Mononuclear cell (primary cell): ENCODE data around the gene DDX10. TPM values are rescaled to one million over a fixed set of nuclear protein-coding genes. Genes with fewer than 3 reads are reported as not detected.

Source experiments
- H3K27me3 ChIP-seq: 2 replicates; pipeline ENCODE4 v1.6.0; 2011; ENCODE audit warnings: low read length, control low read depth; ENCODE audit not compliant: insufficient read depth
- H3K4me1 ChIP-seq: 2 replicates; pipeline ENCODE4 v1.5.1; 2011; ENCODE audit warnings: mild to moderate bottlenecking, low read length, control low read depth; ENCODE audit not compliant: insufficient read depth
- H3K4me3 ChIP-seq: 2 replicates; pipeline ENCODE4 v1.5.1; 2011; ENCODE audit warnings: mild to moderate bottlenecking, low read length, moderate library complexity
- H3K9me3 ChIP-seq: 2 replicates; pipeline ENCODE4 v1.5.1; 2011; ENCODE audit warnings: low read depth, mild to moderate bottlenecking, control low read depth, low read length
- total RNA-seq: library from RNA; depleted of rRNA; stranded (reverse); fragments of >200 nt; gene quantifications from one replicate; pipeline ENCODE4 v1.2.3, GENCODE V29; 2012

DDX10 gene
- total RNA-seq, 1 donor, result 8.5 TPM

DNA sequence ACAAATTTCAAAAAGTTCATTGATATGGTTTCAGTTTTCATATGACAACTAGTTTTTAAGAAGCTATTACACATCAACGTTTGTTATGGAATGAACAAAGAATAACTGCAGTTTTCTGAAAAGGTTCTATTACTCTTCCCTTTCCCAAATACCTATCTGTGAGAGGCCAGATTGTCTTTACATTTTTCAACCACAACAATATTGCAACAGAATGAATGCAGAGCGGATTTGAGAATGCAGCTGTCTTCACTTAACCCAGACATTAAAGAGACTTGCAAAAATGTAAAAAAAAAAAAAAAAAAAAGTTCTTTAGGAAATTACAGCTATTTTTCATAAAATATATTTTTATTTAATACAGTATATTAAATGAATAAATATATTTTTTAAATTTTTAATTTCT lies 250.8 kb downstream of the DDX10 start:
- Histone ChIP-seq H3K27me3 (no peaks in the 10 kb centered on the region), H3K4me3 (no peak overlapping the region), H3K4me1 (no peaks in the 10 kb centered on the region), H3K9me3 (no peaks in the 10 kb centered on the region)

DNA sequence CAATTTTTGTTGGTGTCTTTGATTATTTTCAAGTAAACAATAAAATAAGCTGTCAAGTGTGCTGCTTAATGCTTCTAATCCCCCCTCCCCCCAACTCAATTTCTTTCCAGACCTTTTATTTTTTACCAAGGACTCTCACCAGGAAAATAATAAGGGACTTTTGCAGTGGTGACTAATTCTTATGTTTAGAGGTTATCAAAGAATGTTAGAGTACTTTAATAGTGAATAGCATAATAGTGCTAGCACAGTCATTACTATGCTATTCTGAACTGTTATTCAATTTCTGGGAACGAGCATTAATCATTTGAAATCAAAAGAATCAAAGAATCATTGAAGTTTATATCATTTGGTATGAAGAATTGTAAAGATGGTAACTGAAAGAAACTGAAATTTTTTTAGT lies 251.4 kb downstream of the DDX10 start:
- Histone ChIP-seq H3K27me3 (no peaks in the 10 kb centered on the region), H3K4me1 (no peaks in the 10 kb centered on the region), H3K4me3 (no peak overlapping the region), H3K9me3 (no peaks in the 10 kb centered on the region)

DNA sequence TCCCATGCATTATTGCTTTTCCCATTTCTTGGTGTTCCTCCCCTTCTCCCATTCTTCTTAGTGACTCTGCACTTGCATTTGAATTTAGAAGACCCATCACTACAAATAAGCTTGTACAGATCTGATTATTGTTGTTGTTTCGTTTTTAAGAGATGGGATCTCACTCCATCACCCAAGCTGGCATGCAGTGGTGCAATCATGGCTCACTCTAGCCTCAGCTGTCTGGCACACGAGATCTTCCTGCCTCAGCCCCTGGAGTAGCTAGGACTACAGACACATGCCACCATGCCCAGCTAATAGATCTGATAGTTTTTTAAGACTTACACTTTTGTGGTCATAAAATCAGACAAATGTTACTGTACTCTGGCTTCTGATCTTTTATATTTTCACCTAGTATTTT lies 252.1 kb downstream of the DDX10 start:
- Histone ChIP-seq H3K4me3 (no peak overlapping the region), H3K4me1 (no peaks in the 10 kb centered on the region), H3K27me3 (no peaks in the 10 kb centered on the region)

DNA sequence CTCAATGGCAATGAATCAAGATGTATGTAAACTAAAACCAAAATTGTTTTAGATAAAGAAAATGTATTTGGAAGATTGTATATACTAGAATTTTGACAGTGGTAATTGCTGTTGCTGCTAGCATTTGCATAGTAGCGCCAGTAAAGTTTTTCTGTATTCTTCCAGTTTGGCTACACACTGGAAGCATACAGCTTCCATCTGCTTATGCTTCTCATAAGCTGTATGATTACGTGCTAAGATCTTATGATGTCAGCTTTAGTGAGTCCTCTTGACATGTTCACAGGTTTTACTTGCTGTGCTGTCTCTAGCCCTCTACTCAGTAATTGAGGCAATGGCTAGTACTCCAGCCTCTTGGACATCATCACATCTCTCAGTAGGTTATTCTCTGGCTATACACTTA lies 256.3 kb downstream of the DDX10 start:
- H3K4me3 ChIP-seq, result no peak overlapping the region
- H3K27me3 ChIP-seq, result no peaks in the 10 kb centered on the region
- no peaks in the 10 kb centered on the region for H3K9me3 ChIP-seq
- no peaks in the 10 kb centered on the region for H3K4me1 ChIP-seq

More for the DNA sequence above, 252.1 kb downstream of the DDX10 start:
- no peaks in the 10 kb centered on the region for H3K9me3 ChIP-seq

DNA sequence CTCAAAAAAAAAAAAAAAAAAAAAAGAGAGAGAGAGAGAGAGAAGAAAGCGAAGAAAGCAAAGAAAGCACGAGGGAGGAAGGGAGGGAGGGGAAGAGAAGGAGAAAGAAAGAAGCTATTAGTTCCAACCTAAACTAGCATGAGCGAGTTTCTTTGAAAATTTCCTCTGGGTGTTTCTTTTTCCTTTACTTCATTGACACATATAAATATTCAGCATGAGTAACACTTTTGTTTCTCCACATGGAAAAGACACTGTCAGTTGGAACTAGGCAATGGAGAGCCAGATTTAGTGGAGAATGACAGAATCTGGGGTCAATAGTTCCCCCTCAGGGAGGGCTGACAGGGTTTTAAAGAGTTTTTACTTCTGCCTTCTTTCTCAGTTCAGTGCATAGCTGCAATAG lies 257.4 kb downstream of the DDX10 start:
- Histone ChIP-seq H3K4me3 (no peak overlapping the region), H3K9me3 (no peaks in the 10 kb centered on the region), H3K27me3 (no peaks in the 10 kb centered on the region), H3K4me1 (no peaks in the 10 kb centered on the region)

DNA sequence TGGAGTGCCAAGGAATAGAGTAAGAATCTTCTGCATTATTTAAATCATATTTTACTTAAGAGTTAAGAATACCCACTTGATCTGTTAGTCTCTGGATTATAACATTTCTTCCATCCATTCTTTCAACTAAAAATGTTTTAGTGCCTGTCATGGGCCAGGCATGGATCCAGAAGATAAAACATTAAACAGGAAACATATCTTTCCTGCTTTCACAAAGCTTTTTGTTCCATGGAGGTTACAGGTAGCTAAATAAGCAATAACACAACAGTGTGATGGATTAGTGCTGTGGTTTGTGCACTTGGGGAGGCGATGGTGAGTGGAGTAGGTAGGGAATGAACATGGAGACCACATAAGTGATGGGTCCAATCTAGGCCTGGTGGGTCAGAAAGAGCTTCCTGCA lies 258.5 kb downstream of the DDX10 start:
- no peak overlapping the region for H3K4me3 ChIP-seq
- no peaks in the 10 kb centered on the region for H3K9me3 ChIP-seq
- H3K4me1 ChIP-seq, result no peaks in the 10 kb centered on the region
- H3K27me3 ChIP-seq, result no peaks in the 10 kb centered on the region

DNA sequence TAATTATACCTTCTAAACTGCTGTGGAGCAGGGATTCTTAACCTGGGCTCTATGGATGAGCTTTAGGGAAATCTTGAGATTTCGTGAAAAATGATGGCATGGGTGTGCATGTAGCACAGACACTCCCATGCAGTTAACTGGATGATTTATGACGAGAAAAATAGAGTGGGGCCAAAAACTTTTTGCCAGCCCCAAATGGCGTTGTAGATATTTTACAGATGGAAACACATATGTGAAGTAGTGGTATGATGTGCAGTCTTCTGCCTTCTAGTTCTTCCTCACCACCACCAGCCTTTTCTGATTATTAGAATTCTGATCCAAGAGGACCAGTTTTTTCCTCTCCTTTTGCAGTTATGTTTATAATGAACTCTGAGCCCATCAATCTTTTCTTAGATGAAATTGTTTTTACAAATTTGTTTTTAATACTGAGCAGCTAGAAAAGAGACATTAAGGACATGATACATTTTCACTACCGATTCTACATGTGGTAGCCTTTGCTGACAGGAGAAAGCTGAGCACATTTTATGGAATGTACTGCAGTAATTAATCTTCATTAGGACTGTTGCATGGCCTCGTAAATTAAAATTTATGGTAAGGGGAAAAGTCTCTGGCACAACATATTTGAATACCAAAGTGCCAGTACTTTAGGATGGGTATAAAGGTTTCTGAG lies 261.4 kb downstream of the DDX10 start:
- H3K27me3 ChIP-seq, result no peaks in the 10 kb centered on the region
- no peaks in the 10 kb centered on the region for H3K9me3 ChIP-seq
- no peaks in the 10 kb centered on the region for H3K4me1 ChIP-seq
- no peak overlapping the region for H3K4me3 ChIP-seq

DNA sequence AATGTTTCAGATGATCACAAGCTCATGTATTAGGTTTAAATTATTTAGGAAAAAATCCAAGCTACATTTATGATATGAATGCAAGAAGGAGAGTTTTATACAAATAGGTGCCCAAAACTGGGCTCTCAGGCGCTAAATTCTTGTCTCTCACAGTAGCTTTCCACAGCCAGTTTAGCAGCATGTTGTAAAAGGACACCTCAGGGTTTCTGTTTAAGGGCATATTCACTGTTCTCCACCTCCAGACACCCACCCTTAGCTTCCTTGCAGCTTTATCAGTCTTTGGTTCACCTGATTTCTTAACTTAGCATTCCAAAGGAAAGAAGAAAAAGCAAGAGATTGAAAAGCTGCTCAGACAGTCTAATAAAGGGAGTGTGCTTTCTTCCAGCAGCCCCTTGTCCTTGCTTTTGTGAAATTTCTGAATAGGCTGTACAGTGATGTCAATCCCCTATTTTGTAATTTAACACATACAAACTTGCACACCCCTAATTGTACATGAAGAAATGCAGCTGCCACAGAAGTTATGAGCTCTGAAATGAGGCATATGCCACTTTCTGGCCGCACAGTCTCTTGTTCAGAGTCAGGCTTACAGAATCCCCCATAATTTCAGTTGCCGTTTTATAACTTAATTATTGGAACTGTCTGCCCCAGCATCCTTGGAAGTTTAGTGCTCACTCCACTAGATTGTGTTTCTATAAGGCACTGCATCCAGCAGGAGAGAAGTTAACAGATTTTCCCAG lies 262.1 kb downstream of the DDX10 start:
- Histone ChIP-seq H3K27me3 (no peaks in the 10 kb centered on the region), H3K9me3 (no peaks in the 10 kb centered on the region), H3K4me1 (no peaks in the 10 kb centered on the region), H3K4me3 (no peak overlapping the region)

DNA sequence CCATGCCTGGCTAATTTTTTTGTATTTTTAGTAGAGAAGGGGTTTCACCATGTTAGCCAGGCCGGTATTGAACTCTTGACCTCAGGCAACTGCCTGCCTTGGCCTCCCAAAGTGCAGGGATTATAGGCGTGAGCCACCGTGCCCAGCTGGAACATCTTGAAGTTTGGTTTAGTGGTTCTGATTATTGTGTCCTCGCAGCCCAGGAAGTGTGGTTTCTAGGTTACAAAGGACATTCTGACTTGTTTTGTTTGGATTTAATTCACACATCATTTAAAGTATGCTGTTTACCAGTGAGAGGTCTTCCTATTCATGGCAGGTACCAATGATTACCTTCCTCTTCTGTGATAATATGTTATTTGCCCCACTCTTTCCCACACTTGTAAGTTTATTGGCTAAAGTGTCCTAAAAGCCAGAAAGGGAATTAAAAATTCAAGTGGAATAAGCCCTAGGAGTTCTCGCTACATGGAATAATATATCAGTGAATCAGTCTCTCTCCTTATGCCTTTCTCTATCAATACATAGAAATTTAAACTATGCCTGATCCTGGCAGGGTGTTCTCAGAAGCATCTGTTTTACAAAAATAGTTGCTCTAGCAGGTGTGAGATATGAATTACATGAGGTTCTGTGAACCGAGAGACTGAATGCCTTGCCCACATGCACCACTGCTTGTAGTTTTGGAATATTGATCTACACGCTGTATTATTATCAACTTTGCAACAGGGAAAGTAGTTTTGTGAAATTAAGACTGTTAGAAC lies 263.1 kb downstream of the DDX10 start:
- Histone ChIP-seq H3K4me1 (no peaks in the 10 kb centered on the region), H3K9me3 (no peaks in the 10 kb centered on the region), H3K4me3 (no peak overlapping the region), H3K27me3 (no peaks in the 10 kb centered on the region)

DNA sequence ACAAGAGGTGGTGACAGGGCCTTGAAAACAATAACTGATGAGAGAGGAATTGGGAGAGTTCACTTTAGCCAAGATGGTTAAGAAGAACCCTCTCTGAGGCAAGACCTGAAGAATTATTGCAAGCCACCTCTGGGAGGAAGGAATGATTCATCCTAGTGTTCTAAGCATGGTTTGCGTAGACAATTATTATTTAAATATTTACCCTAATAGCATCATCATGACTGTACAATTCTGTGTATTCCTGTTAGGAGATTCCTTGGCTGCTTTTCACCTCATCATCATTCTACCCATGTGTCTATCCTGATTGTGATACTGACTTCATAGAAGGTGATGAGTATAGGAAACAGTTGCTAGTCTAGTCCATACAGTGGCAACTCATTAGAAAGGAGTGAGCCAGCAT lies 264.4 kb downstream of the DDX10 start:
- Histone ChIP-seq H3K4me3 (no peak overlapping the region), H3K9me3 (no peaks in the 10 kb centered on the region), H3K27me3 (no peaks in the 10 kb centered on the region), H3K4me1 (no peaks in the 10 kb centered on the region)

DNA sequence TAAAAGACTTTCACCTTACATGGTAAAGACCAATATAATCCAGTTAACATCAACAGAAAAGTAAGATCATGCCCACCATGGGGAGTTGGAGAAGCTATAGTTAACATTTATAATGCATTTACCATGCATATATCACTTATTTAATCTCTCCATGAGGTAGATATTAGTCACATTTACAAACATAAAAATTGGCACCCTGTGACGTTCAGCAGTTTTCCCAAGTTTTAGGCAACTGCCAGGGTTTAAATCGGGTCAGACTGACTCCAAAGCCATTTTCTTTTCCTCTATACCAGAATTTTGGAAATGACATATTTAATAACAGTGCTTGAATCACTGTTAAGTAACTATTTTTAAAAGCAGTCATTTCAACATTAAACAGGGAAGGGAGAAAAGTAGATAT lies 266.3 kb downstream of the DDX10 start:
- H3K9me3 ChIP-seq, result no peaks in the 10 kb centered on the region
- H3K27me3 ChIP-seq, result no peaks in the 10 kb centered on the region
- no peak overlapping the region for H3K4me3 ChIP-seq
- no peaks in the 10 kb centered on the region for H3K4me1 ChIP-seq

DNA sequence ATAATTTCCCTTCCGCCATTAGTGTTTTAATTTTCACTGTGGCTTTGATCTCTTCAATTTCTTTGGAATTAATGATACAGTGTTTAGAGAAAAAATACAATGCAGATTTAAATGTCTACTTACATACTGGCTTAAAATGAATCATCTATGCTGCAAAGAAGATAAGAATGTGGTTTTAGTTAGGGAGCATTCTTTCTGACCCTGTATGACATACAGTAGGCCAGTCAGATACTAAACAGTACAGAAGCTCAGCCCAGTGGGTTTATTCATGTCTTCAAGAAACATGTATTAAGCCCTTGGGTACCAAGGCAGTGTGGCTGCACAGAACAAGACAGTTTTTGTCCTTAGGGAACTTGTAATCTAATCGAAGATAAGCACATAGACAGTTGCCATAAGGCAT lies 268.8 kb downstream of the DDX10 start:
- H3K9me3 ChIP-seq, result no peaks in the 10 kb centered on the region
- no peaks in the 10 kb centered on the region for H3K4me1 ChIP-seq
- no peak overlapping the region for H3K4me3 ChIP-seq

DNA sequence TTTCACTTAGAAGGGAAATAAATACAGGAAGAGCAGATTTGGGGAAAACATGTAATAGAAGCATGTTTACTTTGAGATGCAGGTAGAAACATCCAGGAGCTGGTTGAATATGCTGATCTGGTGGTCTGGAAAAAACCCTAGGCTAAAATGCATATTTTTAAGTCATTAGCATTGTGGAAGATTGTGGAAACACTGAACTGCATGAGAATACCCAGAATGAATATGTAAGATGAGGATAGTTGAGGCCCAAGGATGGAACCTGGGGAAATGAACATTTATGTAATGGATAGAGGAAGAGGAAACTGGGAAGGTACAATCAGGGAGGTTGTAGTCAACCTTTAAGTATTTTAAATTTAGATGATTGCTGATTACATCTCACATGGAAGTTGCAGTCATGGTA lies 269.4 kb downstream of the DDX10 start:
- no peak overlapping the region for H3K4me3 ChIP-seq
- H3K27me3 ChIP-seq, result no peaks in the 10 kb centered on the region
- no peaks in the 10 kb centered on the region for H3K4me1 ChIP-seq
- H3K9me3 ChIP-seq, result no peaks in the 10 kb centered on the region

More for the DNA sequence above, 268.8 kb downstream of the DDX10 start:
- H3K27me3 ChIP-seq, result no peaks in the 10 kb centered on the region

DNA sequence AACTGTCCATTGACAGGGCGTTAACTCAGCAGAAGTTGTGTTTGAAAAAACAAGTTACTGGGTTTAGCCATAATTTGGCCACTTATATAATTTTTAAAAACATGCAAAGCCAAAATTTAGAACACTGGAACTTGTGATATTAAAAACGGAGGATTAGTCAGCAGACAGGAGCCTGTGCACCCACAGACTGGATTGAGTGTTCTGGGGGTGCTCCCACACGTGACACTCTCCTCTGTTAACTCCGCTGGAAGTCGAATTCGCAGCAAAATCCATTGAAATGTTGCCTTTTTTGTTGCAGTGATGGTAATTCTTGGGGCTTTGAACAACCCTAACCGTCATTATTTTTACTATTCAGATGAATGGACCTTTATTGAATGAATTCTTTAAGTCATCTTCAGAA lies 269.8 kb downstream of the DDX10 start:
- no peaks in the 10 kb centered on the region for H3K9me3 ChIP-seq
- H3K27me3 ChIP-seq, result no peaks in the 10 kb centered on the region
- no peak overlapping the region for H3K4me3 ChIP-seq

DNA sequence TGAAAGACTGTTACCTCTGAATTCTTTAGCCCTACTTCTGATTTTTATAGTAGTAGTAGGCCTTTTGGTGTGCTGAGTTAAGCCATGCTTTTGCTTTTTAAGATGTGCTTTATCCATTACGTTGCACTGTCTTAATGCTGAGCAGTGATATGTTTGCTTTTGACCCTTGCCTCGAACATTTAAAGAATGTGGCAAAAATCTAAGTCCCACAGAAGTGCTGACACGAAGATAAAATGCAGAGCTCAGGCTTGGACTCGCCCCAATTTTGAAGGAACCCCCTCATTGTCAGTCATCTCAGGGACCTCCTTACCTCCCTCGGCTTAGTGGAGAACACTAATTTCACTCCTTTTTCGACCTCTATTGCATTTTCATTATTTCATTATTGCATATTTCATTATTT lies 272.9 kb downstream of the DDX10 start:
- Histone ChIP-seq H3K4me3 (no peak overlapping the region), H3K9me3 (no peaks in the 10 kb centered on the region), H3K27me3 (no peaks in the 10 kb centered on the region), H3K4me1 (no peaks in the 10 kb centered on the region)

More for the DNA sequence above, 269.8 kb downstream of the DDX10 start:
- no peaks in the 10 kb centered on the region for H3K4me1 ChIP-seq
